IgD-negative memory B cell (primary cell): ENCODE data around the gene ACTMAP. TPM values are rescaled to one million over a fixed set of nuclear protein-coding genes. Genes with fewer than 3 reads are reported as not detected.
A peak's percentile ranks its signal among the peaks of the same experiment; 100 is the strongest.
"Not testable (repeated sequence)": the region's sequence is repeated elsewhere in the genome, so short reads cannot be mapped to it uniquely, and the experiment has no call there.

Experiments used
- H3K27ac Mint-ChIP-seq, 3 donors: one replicate each; pipeline ENCODE4 v1.8.0; 2020 to 2022; ENCODE audit warnings: mild to moderate bottlenecking in 3 of 3, mixed read lengths in 3 of 3, moderate library complexity in 1 of 3
- H3K27me3 Mint-ChIP-seq: one replicate; pipeline ENCODE4 v1.8.0; 2021; ENCODE audit warnings: mixed read lengths
- H3K36me3 Mint-ChIP-seq: one replicate; pipeline ENCODE4 v1.8.0; 2020; ENCODE audit warnings: mild to moderate bottlenecking, mixed read lengths
- H3K4me1 Mint-ChIP-seq, 3 donors: one replicate each; pipeline ENCODE4 v1.8.0; 2020 to 2022; ENCODE audit warnings: mixed read lengths in 3 of 3, mild to moderate bottlenecking in 1 of 3
- H3K4me3 Mint-ChIP-seq, 4 donors: one replicate each; pipeline ENCODE4 v1.8.0; 2020 to 2022; ENCODE audit warnings: mild to moderate bottlenecking in 4 of 4, mixed read lengths in 4 of 4, moderate library complexity in 3 of 4
- H3K9me3 Mint-ChIP-seq, 3 donors: one replicate each; pipeline ENCODE4 v1.8.0; 2020 to 2021; ENCODE audit warnings: mixed read lengths in 3 of 3, mild to moderate bottlenecking in 1 of 3
- polyA plus RNA-seq: library from polyadenylated mRNA; unstranded; fragments of 300-500 nt; fragmentation: Illumina TruSeq; gene quantifications from one replicate; pipeline ENCODE4 v1.2.3, GENCODE V29; 2021

ACTMAP gene
- polyA plus RNA-seq, 1 donor from 2014 or later = 4.9 TPM

DNA sequence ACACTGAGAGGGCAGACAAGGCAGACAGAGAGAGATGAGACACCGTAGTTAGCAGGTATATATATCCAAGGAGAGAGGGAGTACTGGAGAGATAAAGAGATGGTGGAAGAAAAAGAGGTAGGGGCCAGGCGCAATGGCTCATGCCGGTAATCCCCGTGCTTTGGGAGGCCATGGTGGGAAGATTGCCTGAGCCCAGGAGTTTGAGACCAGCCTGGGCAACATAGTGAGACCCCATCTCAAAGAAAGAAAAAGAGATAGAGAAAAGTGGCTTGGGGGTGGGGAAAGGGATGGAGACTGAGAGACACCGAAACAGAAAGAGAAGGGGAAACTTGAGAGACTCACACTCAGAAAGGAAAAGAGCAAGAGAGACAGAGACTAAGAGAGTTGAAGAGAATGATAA lies 30.3 kb upstream of the ACTMAP start:
- Mint-ChIP-seq H3K36me3 (peaks cover 9% of the 10 kb centered on the region), H3K4me1 (peaks cover 23 to 37% (median 29%) of the 10 kb centered on the region in 3 donors), H3K27me3 (no peaks in the 10 kb centered on the region), H3K9me3 (no peaks in the 10 kb centered on the region), H3K4me3 (peak overlapping the region; percentile 11 to 72 (median 22)), H3K27ac (peak overlapping the region in 2 of 3 donors; percentile 61 to 89)

DNA sequence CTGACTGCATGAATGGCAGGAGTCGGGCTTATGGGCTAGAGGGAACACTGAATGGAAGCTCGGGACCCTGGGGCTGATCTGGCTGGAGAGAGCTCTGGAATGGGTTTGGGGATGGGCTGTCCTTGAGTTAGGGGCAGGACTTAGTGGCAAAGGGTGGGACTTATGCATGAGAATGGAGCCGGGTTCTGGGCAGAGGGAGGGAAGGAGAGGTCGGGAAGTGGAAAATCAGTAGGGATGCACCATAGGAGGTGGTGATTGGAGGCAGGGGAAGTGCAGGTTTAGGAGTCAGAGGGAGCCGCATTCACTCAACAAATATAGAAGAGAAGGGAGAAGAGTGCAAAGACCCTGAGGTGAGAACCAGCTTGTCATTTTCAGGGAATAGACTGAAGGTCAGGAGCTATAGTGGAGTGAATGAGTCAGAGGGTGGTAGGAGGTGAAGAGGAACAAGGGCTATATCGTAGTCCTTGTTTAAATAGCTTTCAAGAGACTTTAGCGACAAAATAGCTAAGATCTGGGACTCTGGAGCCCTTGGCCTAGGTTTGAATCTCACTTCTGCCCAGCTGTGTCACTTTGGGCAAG lies 28.5 kb upstream of the ACTMAP start:
- Mint-ChIP-seq H3K4me1 (peaks cover 23 to 43% (median 35%) of the 10 kb centered on the region in 3 donors), H3K27ac (peak overlapping the region; percentile 98 to 100 (median 100)), H3K27me3 (no peaks in the 10 kb centered on the region), H3K9me3 (no peaks in the 10 kb centered on the region), H3K4me3 (peak overlapping the region; percentile 93 to 99 (median 96)), H3K36me3 (peaks cover 7% of the 10 kb centered on the region)

DNA sequence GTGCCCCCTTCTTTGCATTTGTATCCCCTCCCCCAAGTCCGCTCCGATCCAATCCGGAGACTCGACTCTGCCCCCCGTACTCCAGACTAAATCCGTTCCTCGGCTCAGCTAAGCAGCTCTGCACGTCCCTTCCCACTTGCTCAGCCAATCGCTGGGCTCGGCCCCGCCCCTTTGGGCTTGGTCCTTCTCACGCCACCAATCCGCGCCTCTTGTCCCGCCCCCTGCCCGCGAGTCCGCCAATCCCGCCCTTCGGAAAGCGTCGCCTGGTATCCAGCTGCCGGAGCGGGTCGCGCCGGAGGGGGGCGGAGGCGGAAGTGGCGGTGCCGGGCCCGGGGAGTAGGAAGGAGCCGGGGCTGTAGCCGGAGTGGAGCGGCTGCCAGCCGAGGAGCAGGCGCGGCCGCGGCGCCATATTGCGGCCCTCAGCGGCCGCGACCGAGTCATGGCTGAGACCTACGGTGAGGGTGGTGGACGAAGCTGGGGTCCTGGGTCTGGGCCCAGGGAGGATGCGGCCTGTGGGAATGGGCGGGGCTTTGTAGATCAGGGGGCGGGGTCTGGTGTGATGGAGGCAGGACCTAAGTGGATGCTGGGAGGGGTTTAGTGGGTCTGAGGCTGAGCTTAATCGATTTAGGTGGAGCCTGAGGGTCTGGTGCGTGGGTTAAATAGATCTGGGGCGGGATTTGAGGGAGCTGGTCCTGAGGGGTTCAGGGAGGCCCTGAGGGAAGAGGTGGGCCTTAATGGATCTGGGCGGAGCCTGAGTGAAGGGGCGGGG lies 27.8 kb upstream of the ACTMAP start, which contains the start of gene RAB4B:
Gene RAB4B (plus strand): TSS at position 311 of the 769 bp plus-strand sequence. CDS start 129 bp downstream, at position 440.
- Mint-ChIP-seq H3K4me1 (peaks cover 23 to 43% (median 34%) of the 10 kb centered on the region in 3 donors), H3K36me3 (peaks cover 6% of the 10 kb centered on the region)

GRCh38 chr19:40777645-40777936 lies 27.3 kb upstream of the ACTMAP start:
- Mint-ChIP-seq H3K36me3 (peaks cover 6% of the 10 kb centered on the region), H3K27me3 (no peaks in the 10 kb centered on the region), H3K4me3 (peak overlapping the region; percentile 93 to 99 (median 96)), H3K4me1 (peaks cover 23 to 43% (median 34%) of the 10 kb centered on the region in 3 donors), H3K9me3 (no peaks in the 10 kb centered on the region), H3K27ac (peak overlapping the region; percentile 98 to 100 (median 100))

More for the DNA sequence above, 27.8 kb upstream of the ACTMAP start, which contains the start of gene RAB4B:
- Mint-ChIP-seq H3K27ac (peak within 1 kb of the TSS; percentile 98 to 100 (median 100)), H3K9me3 (no peaks in the 10 kb centered on the region), H3K4me3 (peak within 1 kb of the TSS; percentile 93 to 99 (median 96)), H3K27me3 (no peaks in the 10 kb centered on the region)

DNA sequence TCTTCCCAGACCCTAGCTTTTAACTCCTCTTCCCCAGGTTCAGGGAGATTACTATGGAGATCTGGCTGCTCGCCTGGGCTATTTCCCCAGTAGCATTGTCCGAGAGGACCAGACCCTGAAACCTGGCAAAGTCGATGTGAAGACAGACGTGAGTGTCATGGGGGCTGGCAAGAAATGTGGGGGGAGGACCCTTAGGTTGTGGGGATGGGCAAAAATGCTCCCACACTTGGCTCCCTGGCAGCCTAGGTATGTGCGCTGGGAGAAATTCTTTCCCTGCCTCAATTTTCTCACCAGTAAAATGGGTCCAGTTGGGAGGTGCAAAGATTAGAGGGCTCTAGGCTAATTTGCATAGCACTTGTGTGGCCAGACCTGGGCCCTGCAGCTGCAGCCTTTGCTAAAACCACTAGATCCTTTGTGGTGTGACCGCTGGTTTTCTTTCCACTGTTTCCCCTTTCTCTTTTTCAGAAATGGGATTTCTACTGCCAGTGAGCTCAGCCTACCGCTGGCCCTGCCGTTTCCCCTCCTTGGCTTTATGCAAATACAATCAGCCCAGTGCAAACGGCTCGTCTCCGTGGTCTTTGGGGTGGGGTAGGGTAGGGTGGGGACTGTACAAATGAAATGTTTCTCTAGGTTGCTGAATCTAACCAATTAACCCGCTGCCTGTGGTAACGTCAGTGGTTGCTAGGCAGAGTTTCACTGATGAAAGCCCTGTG lies 26.8 kb upstream of the ACTMAP start:
- no peaks in the 10 kb centered on the region for H3K27me3 Mint-ChIP-seq
- peak overlapping the region; percentile 98 to 100 (median 100) for H3K27ac Mint-ChIP-seq
- H3K36me3 Mint-ChIP-seq = peaks cover 6% of the 10 kb centered on the region
- H3K4me1 Mint-ChIP-seq = peaks cover 23 to 40% (median 34%) of the 10 kb centered on the region in 3 donors
- H3K4me3 Mint-ChIP-seq = peak overlapping the region; percentile 93 to 99 (median 96)
- H3K9me3 Mint-ChIP-seq = no peaks in the 10 kb centered on the region

DNA sequence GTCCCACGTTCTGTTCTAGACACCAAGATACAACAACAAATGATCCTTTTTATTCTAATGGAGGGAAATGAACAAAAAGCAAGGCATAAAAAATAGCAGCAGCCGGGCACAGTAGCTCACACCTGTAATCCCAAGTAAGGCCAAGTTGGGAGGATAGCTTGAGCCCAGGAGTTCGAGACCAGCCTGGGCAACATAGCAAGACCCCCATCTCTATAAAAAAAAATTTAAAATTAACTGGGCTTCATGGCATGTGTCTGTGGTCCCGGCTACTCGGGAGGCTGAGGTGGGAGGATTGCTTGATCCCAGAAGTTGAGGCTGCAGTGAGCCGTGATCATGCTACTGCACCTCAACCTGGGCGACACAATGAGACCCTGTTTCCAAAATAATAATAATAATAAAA lies 26.1 kb upstream of the ACTMAP start:
- Mint-ChIP-seq H3K4me1 (peaks cover 24 to 37% (median 36%) of the 10 kb centered on the region in 3 donors), H3K27me3 (no peaks in the 10 kb centered on the region), H3K27ac (peak overlapping the region; percentile 98 to 100 (median 100)), H3K9me3 (no peaks in the 10 kb centered on the region), H3K36me3 (peaks cover 7% of the 10 kb centered on the region), H3K4me3 (peak overlapping the region in 3 of 4 donors; percentile 93 to 99 (median 95))

DNA sequence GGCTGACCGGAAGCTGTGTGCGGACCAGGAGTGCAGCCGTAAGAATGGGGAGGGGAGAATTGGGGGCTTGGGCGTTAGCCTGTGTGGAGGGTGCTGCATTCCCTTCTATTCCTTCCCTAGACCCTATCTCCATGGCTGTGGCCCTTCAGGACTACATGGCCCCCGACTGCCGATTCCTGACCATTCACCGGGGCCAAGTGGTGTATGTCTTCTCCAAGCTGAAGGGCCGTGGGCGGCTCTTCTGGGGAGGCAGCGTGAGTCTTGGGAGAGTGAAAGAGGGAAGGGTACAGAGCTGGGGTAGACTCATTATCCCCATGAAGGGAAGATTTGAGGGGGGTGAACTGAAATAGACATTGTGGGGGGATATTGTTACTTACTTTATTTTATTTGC lies 25.4 kb upstream of the ACTMAP start:
- Mint-ChIP-seq H3K9me3 (peaks cover 0 to 6% (median 0%) of the 10 kb centered on the region in 3 donors), H3K27me3 (no peaks in the 10 kb centered on the region), H3K4me3 (no peak overlapping the region), H3K27ac (peak overlapping the region in 1 of 3 donors; percentile 98), H3K4me1 (peaks cover 28 to 39% (median 39%) of the 10 kb centered on the region in 3 donors), H3K36me3 (peaks cover 12% of the 10 kb centered on the region)

DNA sequence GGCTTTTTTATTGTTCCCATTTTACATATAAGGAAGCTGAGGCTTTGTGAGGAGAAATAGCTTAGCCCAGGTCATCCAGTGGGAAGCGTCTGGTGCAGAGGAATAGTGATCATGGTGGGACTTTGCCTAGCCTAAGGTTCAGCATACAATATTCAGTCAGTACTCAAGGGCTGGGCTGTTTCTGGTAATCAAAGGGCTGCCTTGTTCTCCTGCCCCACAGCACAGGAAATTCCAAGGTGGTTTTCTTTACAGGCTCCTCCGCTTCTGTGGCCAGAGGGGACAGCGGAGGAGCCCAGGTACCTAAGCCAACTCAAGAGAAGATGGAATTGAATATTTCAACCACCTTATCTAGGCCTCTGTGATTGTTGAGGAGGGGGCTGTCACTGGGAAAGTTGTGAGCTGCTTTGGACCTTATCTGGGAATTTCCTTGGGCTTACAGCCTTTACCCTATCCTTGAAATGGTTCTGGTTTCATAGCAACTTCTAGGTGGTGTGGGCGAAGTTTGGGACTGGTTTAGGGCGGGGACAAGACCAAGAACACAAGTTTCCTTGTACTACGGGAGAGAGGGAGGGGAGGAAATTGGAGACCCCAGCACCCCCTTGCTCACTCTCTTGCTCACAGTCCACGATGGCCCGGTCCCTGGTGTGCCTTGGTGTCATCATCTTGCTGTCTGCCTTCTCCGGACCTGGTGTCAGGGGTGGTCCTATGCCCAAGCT lies 24.8 kb upstream of the ACTMAP start, which contains the start of gene MIA:
Gene MIA (plus strand): TSS at position 606 of the 716 bp plus-strand sequence. CDS start 22 bp downstream, at position 628.
- H3K4me3 Mint-ChIP-seq = peak within 1 kb of the TSS in 3 of 4 donors; percentile 60 to 68 (median 66)

GRCh38 chr19:40771101-40771862 lies 21.0 kb upstream of the ACTMAP start:
- Mint-ChIP-seq H3K4me3 (peak overlapping the region in 2 of 4 donors; percentile 7 to 22), H3K27ac (peak overlapping the region in 1 of 3 donors; percentile 67)

More for the DNA sequence above, 24.8 kb upstream of the ACTMAP start, which contains the start of gene MIA:
- peaks cover 24 to 34% (median 33%) of the 10 kb centered on the region in 3 donors for H3K4me1 Mint-ChIP-seq
- H3K36me3 Mint-ChIP-seq = peaks cover 15% of the 10 kb centered on the region
- H3K27me3 Mint-ChIP-seq = no peaks in the 10 kb centered on the region
- H3K9me3 Mint-ChIP-seq = peaks cover 0 to 6% (median 0%) of the 10 kb centered on the region in 3 donors
- H3K27ac Mint-ChIP-seq = peak within 1 kb of the TSS in 1 of 3 donors; percentile 98

GRCh38 chr19:40768869-40769268 lies 18.6 kb upstream of the ACTMAP start:
- Mint-ChIP-seq H3K9me3 (peaks cover 0 to 6% (median 0%) of the 10 kb centered on the region in 3 donors), H3K27ac (peak overlapping the region in 1 of 3 donors; percentile 39)

More at GRCh38 chr19:40771101-40771862, 21.0 kb upstream of the ACTMAP start:
- H3K36me3 Mint-ChIP-seq = peaks cover 12% of the 10 kb centered on the region
- H3K9me3 Mint-ChIP-seq, H3K27me3 Mint-ChIP-seq: not testable (repeated sequence)
- peaks cover 7 to 24% (median 16%) of the 10 kb centered on the region in 3 donors for H3K4me1 Mint-ChIP-seq

GRCh38 chr19:40766385-40766784 lies 16.1 kb upstream of the ACTMAP start:
- H3K27ac Mint-ChIP-seq = peak overlapping the region in 1 of 3 donors; percentile 10
- H3K4me3 Mint-ChIP-seq, H3K9me3 Mint-ChIP-seq, H3K27me3 Mint-ChIP-seq: not testable (repeated sequence)
- H3K4me1 Mint-ChIP-seq = peaks cover 7 to 14% (median 11%) of the 10 kb centered on the region in 3 donors
- H3K36me3 Mint-ChIP-seq = peaks cover 18% of the 10 kb centered on the region

More at GRCh38 chr19:40768869-40769268, 18.6 kb upstream of the ACTMAP start:
- H3K36me3 Mint-ChIP-seq = peaks cover 12% of the 10 kb centered on the region
- no peaks in the 10 kb centered on the region for H3K27me3 Mint-ChIP-seq
- H3K4me1 Mint-ChIP-seq = peaks cover 7 to 16% (median 7%) of the 10 kb centered on the region in 3 donors
- H3K4me3 Mint-ChIP-seq = no peak overlapping the region

GRCh38 chr19:40763963-40764362 lies 13.7 kb upstream of the ACTMAP start:
- Mint-ChIP-seq H3K4me1 (peaks cover 0 to 8% (median 7%) of the 10 kb centered on the region in 3 donors), H3K9me3 (no peaks in the 10 kb centered on the region), H3K27ac (peak overlapping the region in 2 of 3 donors; percentile 84 to 86), H3K36me3 (peaks cover 8% of the 10 kb centered on the region), H3K27me3 (no peaks in the 10 kb centered on the region), H3K4me3 (no peak overlapping the region)

- Mint-ChIP-seq H3K27me3 (no peaks in the 10 kb centered on the region), H3K27ac (no peak overlapping the region), H3K36me3 (peaks cover 8% of the 10 kb centered on the region), H3K9me3 (no peaks in the 10 kb centered on the region), H3K4me1 (peaks cover under 1 to 8% (median 7%) of the 10 kb centered on the region in 3 donors), H3K4me3 (no peak overlapping the region)
Observed at GRCh38 chr19:40763526-40763925, 13.2 kb upstream of the ACTMAP start.
